Activated CD4-positive, alpha-beta T cell treated with anti-CD3 and anti-CD28 coated beads for 48 hours (primary cell): Measurements from ENCODE around the gene THAP7.
"Not testable (repeated sequence)": the region's sequence is repeated elsewhere in the genome, so short reads cannot be mapped to it uniquely, and the experiment has no call there.

ENCODE experiments used
- DNase-seq: peaks from one replicate; pipeline ENCODE4 v3.0.0-alpha.2; 2020

The THAP7 gene, protein sequence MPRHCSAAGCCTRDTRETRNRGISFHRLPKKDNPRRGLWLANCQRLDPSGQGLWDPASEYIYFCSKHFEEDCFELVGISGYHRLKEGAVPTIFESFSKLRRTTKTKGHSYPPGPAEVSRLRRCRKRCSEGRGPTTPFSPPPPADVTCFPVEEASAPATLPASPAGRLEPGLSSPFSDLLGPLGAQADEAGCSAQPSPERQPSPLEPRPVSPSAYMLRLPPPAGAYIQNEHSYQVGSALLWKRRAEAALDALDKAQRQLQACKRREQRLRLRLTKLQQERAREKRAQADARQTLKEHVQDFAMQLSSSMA

DNA sequence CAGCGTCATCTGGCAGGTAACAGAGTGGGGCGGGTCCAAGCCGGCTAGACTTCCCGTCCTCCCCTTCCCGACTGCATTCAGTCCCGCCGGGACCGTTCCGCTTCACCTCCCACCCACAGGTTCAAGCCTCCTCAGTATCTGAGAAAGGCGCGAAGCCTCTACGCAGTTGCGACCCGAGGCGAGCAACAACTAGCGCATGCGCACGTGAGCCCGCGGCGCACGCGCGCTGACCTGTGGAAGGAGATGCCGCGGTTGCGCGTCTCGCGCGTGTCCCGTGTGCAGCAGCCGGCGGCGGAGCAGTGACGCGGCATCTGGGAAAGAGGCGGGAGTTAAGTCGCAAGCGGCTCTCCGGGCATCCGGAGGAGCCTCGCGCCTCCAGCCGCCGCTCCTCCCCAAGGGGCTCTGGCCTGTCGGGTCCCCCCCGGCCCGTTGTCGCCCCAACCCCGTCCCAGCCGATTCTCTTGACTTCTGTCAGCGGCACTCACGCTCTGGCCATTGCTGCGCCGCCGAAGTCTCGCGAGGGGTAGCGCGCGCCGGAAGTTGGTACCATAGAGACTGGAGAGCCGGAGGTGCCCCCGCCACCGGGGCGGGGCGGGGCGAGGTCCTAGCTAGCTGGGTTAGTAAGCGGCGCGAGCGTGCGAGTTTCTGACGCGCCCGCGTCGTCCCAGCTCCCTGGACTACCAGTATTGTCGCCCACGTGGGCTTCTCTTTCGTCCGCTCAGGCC is at the start of gene THAP7:
Gene THAP7, minus strand, starts transcription at position 518 of the 725 bp plus-strand sequence. Its CDS starts 207 bp downstream, at position 311.
- DNase-seq, result peak; percentile 98

DNA sequence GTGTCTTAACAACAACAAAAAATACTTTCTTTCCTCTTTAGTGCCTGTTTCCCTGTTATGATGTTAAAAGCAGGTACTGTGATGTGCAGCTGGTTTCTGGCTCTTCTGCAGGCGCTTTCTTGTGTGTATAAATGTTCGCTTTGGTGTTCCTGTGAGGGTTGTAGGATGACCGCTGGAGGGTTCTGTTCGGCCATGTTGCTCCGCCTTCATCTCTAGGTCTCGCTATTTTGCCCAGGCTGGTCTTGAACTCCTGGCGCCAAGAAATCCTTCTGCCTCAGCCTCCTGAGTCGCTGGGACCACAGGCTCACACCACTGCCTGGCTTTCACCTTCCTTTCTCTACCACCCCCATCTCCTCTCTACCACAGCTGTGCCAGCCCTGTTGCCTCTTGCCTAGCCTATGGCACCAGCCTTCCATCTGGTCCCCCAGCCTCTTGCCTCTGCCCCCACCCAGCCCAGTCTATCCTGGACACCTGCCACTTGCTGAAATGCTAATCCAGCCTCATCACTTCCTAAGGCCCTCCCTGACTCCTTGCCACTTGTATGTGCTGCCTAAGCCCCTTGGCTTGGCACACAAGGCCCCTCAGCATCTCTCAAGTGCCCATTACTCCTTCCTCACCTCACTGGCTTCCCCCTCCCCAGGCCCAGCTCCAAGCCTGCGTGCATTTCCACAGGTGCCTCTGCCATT is 49.4 kb upstream of the THAP7 start:
- no peak for DNase-seq

DNA sequence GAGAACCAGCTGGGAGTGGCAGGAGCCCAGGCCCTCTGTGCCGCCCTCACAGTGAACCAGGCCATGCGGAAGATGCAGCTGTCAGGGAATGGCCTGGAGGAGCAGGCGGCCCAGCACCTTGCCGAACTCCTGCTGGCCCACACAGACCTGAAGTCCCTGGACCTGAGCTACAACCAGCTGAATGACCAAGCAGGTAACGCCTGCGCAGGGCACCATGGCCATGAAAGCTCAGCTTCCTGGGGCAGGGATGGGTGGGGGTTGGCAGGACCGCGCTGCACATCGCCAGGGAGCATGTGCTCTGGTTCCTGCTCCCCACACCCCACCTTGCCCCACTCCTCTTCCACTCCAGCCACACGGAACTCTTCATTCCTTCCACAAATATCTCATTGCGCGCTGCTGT is 47.0 kb upstream of the THAP7 start:
- DNase-seq, result not testable (repeated sequence)

DNA sequence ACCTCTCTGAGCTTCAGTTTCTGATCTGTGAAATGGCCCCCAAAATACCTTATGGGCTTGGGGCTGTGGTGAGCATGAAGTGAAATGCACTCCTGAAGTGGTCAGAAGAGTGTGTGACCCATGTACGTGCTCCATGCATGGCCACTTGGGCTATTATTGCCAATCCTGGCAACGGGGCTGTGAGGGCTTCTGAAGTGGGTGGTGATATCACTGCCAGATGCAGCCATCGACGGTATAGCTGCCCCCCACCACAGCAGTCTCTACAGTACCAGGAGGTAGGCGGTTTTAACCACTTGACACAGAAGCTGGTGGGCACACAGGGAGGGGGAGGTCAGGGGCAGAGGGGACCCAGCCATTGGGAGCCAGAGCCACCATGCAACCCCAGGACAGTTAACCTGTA is 46.5 kb upstream of the THAP7 start:
- not testable (repeated sequence) for DNase-seq

DNA sequence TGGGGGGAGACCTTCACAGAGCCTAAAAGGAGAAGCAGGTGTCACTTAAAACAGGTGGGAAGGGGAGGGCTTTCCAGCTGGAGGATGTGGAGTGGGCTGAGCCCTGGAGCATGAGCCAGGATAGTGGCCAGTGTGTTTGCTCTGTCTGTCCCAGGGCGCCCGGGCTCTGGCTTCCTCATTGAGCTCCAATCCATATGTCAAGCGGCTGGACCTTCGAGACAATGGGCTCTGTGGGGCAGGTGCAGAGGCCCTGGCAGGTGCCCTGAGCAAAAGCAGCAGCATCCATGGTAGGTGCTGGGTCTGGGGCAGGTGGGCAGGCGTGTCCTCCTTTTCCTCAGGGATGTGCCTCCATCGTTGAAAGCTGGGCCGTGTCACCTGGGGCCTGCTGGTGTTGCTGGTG is 45.8 kb upstream of the THAP7 start:
- DNase-seq, result no peak

DNA sequence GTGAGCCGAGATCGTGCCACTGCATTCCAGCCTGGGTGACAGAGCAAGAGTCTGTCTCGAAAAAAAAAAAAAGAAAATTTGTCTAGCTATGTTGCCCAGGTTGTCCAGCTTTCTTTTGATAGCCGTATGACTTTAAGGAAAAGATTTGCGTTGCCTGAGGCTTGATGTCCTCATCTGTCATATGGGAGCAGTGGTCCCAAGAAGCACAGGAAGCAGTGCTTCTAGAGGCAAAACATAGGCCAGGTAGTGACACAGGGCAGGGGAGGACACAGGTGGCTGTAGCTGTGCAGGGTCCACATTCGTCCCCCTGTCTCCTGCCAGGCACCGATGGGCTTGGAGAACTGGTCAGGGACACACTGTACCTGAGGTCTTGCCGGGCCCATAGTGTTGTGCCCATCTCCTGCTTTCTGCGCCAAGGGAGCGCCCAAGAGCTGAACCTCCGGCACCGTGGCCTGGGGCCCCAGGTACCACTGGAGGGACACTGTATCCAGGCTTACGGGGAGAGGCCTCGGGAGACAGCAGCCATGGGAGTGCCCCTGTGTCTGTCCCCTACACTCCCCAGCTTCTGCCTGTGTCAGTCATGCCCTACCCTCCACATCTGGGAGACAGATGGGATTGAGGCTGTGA is 45.2 kb upstream of the THAP7 start:
- no peak for DNase-seq

DNA sequence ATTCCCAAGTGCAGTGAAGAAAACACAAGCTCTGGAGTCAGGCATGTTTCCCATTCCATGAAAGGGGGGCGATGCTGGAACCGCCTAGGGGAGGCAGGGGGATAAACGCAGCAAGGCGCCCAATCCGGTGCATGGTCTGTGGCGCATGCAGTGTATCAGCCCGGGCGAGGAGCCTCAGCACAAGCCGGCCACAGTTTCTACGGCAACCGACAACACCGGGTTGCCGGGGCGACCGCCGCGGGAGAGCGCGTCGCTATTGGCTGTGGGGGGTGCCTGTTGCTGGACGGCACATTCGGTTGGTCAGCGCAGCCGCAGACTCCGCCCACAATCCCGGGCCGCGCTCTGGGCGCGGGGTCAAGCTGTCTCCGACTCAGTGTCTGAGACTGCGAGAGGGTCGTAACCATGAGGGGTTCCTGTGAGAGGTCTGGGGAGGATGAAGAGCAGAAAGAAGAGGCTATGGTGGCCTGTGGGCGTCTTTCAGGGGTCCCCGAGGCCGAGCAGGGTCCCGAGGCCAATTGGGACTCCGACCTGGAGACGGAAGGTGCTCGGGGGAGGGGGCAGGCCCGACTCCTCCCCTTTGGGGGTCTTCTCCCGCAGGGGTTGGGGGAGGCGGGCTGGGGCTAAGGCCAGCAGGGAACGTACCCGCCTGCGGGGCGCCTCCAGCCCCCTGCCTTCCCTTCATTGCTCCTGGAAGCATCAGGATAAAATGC is 43.8 kb upstream of the THAP7 start, which contains the start of gene LRRC74B:
Gene LRRC74B, plus strand, starts transcription at position 362 of the 710 bp plus-strand sequence. Its CDS starts 41 bp downstream, at position 403.
- DNase-seq, result peak; percentile 85

DNA sequence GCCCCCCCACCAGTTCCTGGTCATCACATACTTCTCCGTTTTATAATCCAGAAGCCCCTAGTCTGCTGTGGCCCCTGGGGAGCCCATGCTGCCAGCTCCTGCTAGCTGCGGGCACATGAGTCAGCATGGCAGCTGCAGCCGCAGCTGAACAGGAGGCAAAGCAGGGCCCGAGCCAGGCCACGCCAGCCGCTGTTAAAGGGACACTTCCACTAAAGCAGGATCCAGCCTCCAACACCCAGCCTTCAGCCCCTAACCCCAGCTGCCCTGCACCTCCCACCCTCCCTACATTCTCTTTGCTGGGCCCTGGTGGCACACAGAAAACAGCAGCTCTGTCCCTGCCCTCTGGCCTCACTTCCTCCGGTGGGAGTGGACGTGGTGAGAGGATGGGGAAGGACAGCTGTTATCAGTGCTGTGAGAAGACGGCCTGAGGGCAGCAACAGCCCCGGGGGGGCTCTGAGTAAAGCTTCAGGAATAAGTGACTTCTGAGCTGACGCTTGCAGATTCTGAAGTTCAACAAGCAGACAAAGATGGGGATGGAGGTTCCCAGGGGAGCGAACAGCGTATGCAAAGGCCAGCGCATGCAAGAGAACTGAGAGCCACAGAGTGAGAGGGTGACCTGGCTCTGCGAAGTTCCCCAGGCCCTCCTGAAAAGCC is 43.1 kb upstream of the THAP7 start:
- peak; percentile 15 for DNase-seq

DNA sequence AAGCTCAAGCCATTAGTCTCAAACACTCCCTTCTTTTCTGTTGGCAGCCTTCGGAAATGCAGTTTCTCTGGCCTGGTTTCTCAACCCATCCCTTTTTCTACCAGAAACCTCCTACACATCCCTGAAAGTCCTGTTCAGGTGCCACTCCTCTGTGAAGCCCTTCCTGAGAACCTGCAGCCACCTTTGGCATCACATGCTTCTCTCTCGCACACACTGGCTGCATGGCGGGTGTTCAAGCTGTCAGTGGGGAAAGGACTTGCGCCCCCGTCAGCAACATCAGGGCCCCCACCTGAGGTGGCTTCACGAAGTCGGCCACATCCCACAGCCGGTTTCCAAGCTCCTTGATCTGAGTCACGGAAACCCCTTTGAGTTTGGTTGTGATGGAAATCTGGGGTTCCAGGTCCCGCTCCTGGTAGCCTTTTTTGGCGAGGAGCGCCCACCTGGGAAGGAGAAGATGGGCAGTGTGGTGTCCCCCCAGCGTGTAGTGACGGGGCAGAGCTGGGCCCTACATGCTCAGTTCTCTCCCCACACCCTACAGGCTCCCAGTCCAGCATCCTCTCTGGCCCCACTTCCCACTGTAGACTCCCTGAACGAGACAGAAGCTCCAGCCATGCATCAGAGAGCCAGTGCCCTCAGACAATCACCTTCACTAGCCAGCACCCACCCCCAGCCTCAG is 42.1 kb upstream of the THAP7 start:
- no peak for DNase-seq

DNA sequence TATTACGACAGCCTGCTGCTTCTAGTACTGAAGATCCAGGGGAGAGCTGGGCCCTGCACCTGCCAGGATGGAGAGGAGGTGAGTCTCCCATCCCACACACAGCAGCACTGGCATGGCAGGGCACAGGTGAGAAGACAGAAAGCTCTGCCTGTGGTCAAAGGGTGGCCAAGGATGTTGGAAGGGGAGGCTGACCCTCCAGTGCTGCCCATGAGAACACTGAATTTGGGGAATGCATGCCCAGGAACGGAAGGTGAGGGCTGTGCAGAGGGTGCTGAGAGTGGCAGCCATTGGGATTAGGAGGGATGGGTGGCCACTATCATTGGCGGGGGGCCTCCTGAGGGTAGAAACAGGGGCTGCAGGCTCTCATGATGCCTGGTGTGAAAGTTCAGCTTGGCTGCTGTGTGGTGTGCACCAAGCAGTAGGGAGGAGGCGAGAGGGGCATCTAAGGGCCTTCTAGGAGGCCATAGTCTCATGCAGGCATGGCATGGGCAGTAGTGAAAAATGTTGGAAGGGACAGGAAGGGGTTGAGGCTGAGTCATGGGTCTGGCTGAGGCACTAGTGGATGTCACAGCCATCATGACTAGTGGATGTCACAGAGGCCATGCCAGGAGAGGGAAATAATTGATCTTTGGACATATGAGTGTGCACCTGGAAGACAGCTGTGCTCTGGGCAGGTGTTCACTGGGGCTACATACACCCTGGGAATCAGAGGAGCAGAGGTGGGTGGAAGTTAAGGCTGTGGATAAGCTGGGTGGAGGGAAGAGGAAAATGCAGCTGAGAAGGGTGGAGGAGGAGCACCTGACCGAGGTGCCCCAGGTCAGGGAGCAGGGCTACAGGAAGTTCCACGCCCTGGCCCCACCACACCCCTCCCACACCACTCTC is 41.3 kb upstream of the THAP7 start:
- no peak for DNase-seq

DNA sequence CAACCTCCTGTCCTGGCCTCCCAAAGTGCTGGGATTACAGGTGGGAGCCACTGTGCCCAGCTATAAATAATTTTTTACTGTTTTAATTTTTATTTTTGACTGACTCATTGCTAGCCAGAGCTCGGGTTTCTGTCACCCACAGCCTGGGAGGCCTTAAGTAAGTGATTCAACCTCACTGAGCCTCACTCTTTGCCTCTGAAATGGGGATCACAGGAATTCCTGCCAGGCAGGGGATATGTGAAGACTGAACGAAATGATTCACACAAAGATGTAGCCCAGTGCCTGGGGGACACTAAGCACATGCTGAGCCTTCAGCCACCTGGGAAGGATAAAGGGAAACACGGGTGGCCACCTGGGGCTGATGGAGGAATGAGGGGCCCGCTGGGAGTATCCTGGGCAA is 40.0 kb upstream of the THAP7 start:
- DNase-seq, result no peak

DNA sequence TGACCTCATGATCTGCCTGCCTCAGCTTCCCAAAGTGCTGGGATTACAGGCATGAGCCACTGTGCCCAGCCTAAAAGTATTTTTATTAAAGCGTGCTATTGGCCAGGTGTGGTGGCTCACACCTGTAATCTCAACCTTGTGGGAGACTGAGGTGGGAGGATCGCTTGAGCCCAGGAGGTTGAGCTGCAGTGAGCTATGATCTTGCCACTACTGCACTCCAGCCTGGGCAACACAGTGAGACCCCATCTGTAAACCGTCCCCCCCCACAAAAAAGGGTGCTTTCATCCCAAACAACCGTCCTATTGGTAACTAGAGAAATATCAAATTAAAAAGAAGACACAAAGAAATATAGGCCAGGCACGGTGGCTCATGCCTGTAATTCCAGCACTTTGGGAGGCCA is 37.2 kb upstream of the THAP7 start:
- DNase-seq, result not testable (repeated sequence)

DNA sequence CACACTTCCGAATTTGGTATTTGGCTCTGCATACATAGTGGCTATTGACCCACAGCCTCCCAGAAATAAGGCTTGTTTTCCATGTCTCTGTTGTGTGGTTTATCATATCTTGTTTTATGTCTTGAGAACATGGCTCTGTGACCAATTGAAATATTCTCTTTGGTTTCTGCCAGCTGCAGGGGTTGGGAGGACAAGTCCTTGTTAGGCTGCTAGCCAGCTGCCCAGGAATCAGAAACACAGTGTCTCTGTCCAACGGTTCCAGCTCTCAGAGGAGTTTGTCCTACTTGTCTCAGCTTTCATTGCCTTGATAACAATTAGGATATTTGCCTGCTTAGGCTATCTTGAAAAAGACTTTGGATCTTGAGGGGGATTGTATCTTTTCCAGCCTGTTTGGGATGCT is 36.5 kb upstream of the THAP7 start:
- no peak for DNase-seq

DNA sequence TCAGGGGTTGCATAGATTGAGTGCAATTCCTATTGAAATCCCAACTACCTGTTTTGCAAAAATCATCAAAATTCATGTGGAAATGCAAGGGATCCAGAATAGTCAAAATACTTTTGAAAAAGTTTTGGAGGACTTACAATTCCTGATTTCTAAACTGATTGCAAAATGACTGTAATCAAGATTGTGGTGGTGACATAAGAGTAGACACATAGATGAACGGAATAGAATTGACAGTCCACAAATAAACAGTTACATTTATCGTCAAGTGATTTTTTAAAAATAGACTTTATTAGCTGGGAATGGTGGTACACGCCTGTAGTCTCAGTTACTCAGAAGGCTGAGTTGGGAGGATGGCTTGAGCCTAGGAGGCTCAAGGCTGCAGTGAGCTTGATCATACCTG is 33.1 kb upstream of the THAP7 start:
- no peak for DNase-seq

DNA sequence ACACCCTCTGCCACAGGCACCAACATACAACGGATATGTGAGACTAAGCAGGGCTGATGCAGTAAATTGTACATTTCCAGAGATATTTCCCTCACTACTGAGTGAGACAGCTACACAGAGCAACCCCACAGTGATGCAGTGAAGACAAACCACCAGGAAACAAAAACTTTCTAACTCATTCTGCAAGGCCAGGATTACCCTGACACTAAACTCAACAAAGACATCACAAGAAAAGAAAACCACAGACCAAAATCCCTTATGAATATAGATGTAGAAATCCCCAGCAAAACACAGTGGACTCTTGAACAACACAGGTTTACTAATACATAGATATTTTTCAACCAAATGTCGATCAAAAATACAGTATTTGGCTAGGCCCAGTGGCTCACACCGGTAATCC is 32.0 kb upstream of the THAP7 start:
- DNase-seq, result no peak

DNA sequence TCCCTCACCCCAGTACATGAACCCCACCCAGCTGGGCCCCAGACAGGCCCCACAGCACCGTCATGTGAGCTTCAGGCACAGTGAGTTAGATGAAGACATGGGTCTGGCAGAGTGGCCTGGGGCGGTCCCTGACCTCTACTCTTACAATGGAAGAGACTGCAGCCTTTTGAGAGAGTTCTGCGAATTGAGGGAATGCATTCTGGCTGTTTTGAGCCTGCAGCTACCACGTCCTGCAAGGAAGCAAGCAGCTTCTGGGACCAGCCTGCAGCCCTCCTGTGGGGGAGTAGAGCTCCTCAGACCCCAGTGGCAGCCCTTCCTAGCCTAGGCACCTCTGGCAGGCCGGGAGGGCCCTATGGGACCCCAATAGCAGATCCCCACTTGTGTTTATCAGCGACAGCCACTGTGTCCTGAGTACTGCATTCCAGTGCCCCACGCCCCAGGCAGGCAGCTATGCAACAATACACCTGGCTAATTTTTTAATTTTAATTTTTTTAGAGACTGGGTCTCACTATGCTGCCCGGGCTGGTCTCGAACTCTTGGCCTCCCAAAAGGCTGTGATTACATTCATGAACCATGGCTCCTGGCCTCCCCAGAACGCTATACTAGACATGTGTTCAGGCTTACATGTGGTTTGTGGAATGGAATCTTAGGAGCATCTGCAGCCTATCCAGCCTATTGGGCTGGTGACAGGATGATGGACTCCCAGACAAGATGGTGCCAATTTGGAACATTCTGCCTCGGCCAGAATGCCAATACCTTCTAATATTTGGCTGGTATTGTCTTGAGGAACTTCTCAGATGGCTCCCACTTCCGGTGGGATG is 31.2 kb upstream of the THAP7 start:
- no peak for DNase-seq

DNA sequence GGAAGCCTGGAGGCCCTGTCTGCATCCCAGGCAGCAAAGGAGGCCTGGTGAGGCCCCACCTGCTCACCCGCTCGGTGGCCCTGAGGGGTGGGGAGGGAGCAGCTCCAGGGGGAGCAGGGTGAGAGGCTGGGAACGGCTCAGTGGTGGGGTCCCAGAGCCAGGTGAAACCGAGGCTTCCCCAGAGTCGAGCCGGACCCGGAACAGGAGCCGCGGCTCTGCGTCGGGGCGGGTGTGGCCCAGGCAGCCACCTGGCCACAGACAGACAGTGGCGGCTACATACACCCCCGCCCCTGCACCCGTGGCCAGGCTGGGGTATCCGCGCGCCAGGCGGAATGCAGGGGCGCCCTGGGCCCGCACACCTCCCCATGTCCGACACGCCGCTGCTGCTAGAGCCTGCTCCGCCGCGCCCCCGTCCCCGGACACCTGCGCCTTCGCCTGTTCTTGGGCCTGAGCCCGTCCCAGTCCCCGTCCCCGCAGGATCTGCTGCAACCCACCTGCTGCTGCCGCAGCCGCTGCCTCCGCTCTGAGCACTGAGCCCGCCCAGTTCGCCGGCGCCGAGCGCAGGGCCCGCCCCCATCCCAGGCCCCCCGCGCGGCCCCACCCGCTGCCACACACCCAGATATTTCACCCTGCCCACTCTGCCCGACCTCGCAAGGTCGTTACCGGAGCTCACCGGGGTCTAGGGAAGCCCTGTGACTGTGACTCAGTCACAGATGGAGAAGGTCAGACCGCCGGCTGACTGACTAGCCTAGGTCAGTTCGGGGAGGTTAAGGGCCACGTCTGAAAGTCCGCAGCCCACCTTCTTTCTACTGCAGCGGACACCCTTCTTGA is 30.3 kb upstream of the THAP7 start, which contains the start of gene SLC7A4:
Gene SLC7A4, minus strand, starts transcription at position 525 of the 831 bp plus-strand sequence. CDS start 749 bp downstream, outside the sequence.
- no peak for DNase-seq

DNA sequence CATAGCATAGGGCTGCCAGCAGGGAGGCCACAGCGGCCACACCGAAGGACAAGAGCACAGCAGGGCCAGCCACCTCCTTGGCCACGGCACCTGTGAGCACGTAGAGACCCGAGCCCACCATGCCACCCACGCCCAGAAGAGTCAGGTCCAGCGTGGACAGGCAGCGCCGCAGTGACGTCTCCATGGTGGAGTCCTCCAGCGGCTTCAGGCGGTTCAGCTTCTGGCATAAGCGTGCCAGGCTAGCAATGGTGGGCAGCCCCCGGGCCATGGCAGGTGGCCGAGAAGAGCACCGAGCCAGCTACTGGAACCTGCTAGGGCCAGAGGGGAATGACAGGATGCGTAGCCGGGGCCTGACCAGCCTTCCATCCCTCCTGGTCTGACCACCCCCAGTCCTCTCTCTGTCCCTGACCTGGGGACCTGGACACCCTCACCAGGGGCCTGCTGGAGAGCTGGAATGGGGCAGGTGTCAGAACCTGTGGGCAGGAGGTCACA is 29.7 kb upstream of the THAP7 start:
- no peak for DNase-seq
